Fibroblast of lung (primary cell): ENCODE measurements around the gene P2RX1. TPM values are rescaled to one million over a fixed set of nuclear protein-coding genes. Genes with fewer than 3 reads are reported as not detected.

ENCODE experiments used
- DNase-seq, 2 donors: peaks; one replicate each; pipeline versions ENCODE4 v3.0.0 to v3.0.0-alpha.2; 2010; ENCODE audit warnings: low read depth in 2 of 2
- H2AFZ ChIP-seq: 2 replicates; pipeline ENCODE4 v1.5.1; 2012; ENCODE audit warnings: low read length, control low read depth, inconsistent platforms
- H3K27ac ChIP-seq: 2 replicates; pipeline ENCODE4 v1.5.1; 2011; ENCODE audit warnings: low read length, control low read depth; ENCODE audit not compliant: insufficient read depth
- H3K27me3 ChIP-seq: 2 replicates; pipeline ENCODE4 v1.5.1; 2011; ENCODE audit warnings: mild to moderate bottlenecking, low read length; ENCODE audit not compliant: control insufficient read depth, insufficient read depth
- H3K36me3 ChIP-seq: 2 replicates; pipeline ENCODE4 v1.5.1; 2011; ENCODE audit warnings: low read length; ENCODE audit not compliant: control insufficient read depth, insufficient read depth
- H3K4me1 ChIP-seq: 2 replicates; pipeline ENCODE4 v1.5.1; 2011; ENCODE audit warnings: low read length; ENCODE audit not compliant: control insufficient read depth, insufficient read depth; ENCODE audit errors: extremely low read depth
- H3K4me2 ChIP-seq: 2 replicates; pipeline ENCODE4 v1.5.1; 2011; ENCODE audit warnings: low read length, control low read depth; ENCODE audit not compliant: insufficient read depth; ENCODE audit errors: extremely low read depth
- H3K4me3 ChIP-seq, 4 experiments: fragments of 200-600 bp in 1 of 4; sonication (generic) in 1 of 4; replicated peaks in 1 of 4; 2 replicates each; pipeline ENCODE4 v1.5.1; 2011 to 2016; ENCODE audit warnings: low read length in 4 of 4, low read depth in 3 of 4, mild to moderate bottlenecking in 3 of 4, control low read depth in 2 of 4, inconsistent platforms in 1 of 4, mixed read lengths in 1 of 4; ENCODE audit not compliant: insufficient read depth in 1 of 4; ENCODE audit errors: control extremely low read depth in 1 of 4
- H3K79me2 ChIP-seq: 2 replicates; pipeline ENCODE4 v1.5.1; 2012; ENCODE audit warnings: mild to moderate bottlenecking, low read length, inconsistent platforms; ENCODE audit not compliant: control insufficient read depth, insufficient read depth
- H3K9ac ChIP-seq: 2 replicates; pipeline ENCODE4 v1.5.1; 2011; ENCODE audit warnings: mild to moderate bottlenecking, low read length, control low read depth; ENCODE audit not compliant: insufficient read depth
- H3K9me3 ChIP-seq: 2 replicates; pipeline ENCODE4 v1.5.1; 2012; ENCODE audit warnings: low read depth, low read length; ENCODE audit not compliant: control insufficient read depth, insufficient read depth
- H4K20me1 ChIP-seq: 2 replicates; pipeline ENCODE4 v1.5.1; 2011; ENCODE audit warnings: low read length; ENCODE audit not compliant: control insufficient read depth, insufficient read depth; ENCODE audit errors: extremely low read depth
- CTCF ChIP-seq, 2 donors: IDR thresholded peaks in 1 of 2; conservative IDR thresholded peaks in 1 of 2; 1 replicate in 1 of 2; 2 replicates in 1 of 2; pipeline ENCODE4 v1.5.1; 2011 to 2012; ENCODE audit warnings: low read length in 2 of 2, control low read depth in 1 of 2, inconsistent platforms in 1 of 2, low read depth in 1 of 2, mild to moderate bottlenecking in 1 of 2
- EZH2 ChIP-seq: IDR thresholded peaks from 2 replicates; pipeline ENCODE4 v1.5.1; 2012; ENCODE audit warnings: low read length, control low read depth, mild to moderate bottlenecking; ENCODE audit errors: missing control alignments
- polyA plus RNA-seq, 2 donors: library from polyadenylated mRNA; depleted of rRNA in 1 of 2; stranded (reverse) in 1 of 2; unstranded in 1 of 2; fragments of >200 nt; gene quantifications; 2 replicates each; pipeline ENCODE4 v1.2.1, GENCODE V29; 2011 to 2012; ENCODE audit warnings: missing spikeins in 1 of 2
- total RNA-seq: library from RNA; depleted of rRNA; stranded (reverse); fragments of >200 nt; gene quantifications from 2 replicates; pipeline ENCODE4 v1.2.1, GENCODE V29; 2014

The P2RX1 gene
- total and polyA plus RNA-seq, 2 donors (not counting 1 experiment from before 2014, with no cell fraction given): under 0.01 TPM; not detected in 1

GRCh38 chr17:3935825-3936355 is 19.6 kb upstream of the P2RX1 start:
- Histone ChIP-seq H3K9me3 (no peaks in the 10 kb centered on the region), H3K27me3 (no peaks in the 10 kb centered on the region), H3K4me1 (no peaks in the 10 kb centered on the region), H3K4me3 (no peak overlapping the region), H3K79me2 (no peaks in the 10 kb centered on the region), H3K27ac (no peak overlapping the region), H3K9ac (no peak overlapping the region), H4K20me1 (no peaks in the 10 kb centered on the region), H3K36me3 (no peaks in the 10 kb centered on the region), H2AFZ (no peak overlapping the region), H3K4me2 (no peak overlapping the region)
- TF ChIP-seq EZH2: no peak
- no peak for TF ChIP-seq CTCF (conservative IDR thresholded peaks at IDR 0.05 in 1 of 2, IDR thresholded peaks at IDR 0.05 in 1 of 2; ENCODE audit: low read depth in 1 of 2, low read length in 2 of 2)
- peak; percentile 47 to 88 for DNase-seq

- Histone ChIP-seq H4K20me1 (no peaks in the 10 kb centered on the region), H3K9me3 (no peaks in the 10 kb centered on the region), H3K4me3 (no peak overlapping the region), H3K9ac (no peak overlapping the region), H3K27me3 (no peaks in the 10 kb centered on the region), H3K36me3 (no peaks in the 10 kb centered on the region), H2AFZ (peak overlapping the region; percentile 13), H3K4me2 (no peak overlapping the region), H3K27ac (no peak overlapping the region), H3K4me1 (no peaks in the 10 kb centered on the region), H3K79me2 (no peaks in the 10 kb centered on the region)
- peak; percentile 72 to 79 for DNase-seq
- TF ChIP-seq CTCF (conservative IDR thresholded peaks at IDR 0.05 in 1 of 2, IDR thresholded peaks at IDR 0.05 in 1 of 2; ENCODE audit: low read depth in 1 of 2, low read length in 2 of 2): peak; percentile 45 to 72
- no peak for TF ChIP-seq EZH2
Measured at GRCh38 chr17:3935140-3935542, 18.9 kb upstream of the P2RX1 start.

- TF ChIP-seq CTCF (conservative IDR thresholded peaks at IDR 0.05 in 1 of 2, IDR thresholded peaks at IDR 0.05 in 1 of 2; ENCODE audit: low read depth in 1 of 2, low read length in 2 of 2) (no peak), EZH2 (no peak)
- H3K9me3 ChIP-seq: no peaks in the 10 kb centered on the region
Measured at GRCh38 chr17:3929764-3930163, 13.5 kb upstream of the P2RX1 start.

More at GRCh38 chr17:3929764-3930163, 13.5 kb upstream of the P2RX1 start:
- Histone ChIP-seq H3K4me2 (no peak overlapping the region), H3K4me1 (no peaks in the 10 kb centered on the region), H3K4me3 (no peak overlapping the region), H4K20me1 (no peaks in the 10 kb centered on the region), H3K27me3 (no peaks in the 10 kb centered on the region), H3K36me3 (no peaks in the 10 kb centered on the region), H3K27ac (no peak overlapping the region), H3K9ac (no peak overlapping the region), H3K79me2 (no peaks in the 10 kb centered on the region), H2AFZ (no peak overlapping the region)
- DNase-seq: no peak
